Measurements from ENCODE around the gene UNC93B1. TPM values are rescaled to one million over a fixed set of nuclear protein-coding genes. Genes with fewer than 3 reads are reported as not detected.

Gene UNC93B1
- total RNA-seq, 2 experiments from 2014 or later = 12.4 to 13.0 TPM

DNA sequence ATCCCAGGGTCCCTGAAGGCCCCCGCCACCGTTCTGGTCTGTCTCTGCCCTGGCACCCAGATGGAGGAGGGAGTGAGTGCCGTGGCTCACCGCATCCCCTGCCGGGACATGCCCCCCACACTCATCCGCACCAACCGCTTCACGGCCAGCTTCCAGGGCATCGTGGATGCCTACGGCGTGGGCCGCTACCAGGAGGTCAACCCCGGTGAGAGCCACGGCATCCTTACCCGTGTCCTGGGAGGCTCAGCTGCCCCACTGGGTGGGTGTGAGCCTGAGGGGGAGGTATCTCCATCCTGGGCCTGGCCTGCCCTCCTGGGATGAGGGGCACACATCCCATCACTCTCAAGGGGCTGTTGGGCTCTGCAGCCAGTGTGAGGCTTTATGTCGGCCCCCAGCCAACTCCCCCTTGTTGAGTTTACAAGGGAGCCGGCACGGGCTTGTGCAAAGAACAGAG lies 41.0 kb upstream of the UNC93B1 start:
- CTCF ChIA-PET = no interaction called here
- no peak for DNase-seq
- POLR2A ChIA-PET = no interaction called here
- intact Hi-C loops (cut with micrococcal nuclease) = no loop called here
- peaks cover 4% of the 10 kb centered on the region for H3K4me1 Mint-ChIP-seq (ENCODE audit: low read depth)
- no peak overlapping the region for H3K27ac Mint-ChIP-seq
- no peaks in the 10 kb centered on the region for H3K9me3 Mint-ChIP-seq
- H3K27me3 Mint-ChIP-seq = no peaks in the 10 kb centered on the region
- no peak for ATAC-seq
- H3K4me3 Mint-ChIP-seq = no peak overlapping the region
- H3K36me3 Mint-ChIP-seq (ENCODE audit: low read depth) = peaks cover 4% of the 10 kb centered on the region
- TF ChIP-seq, protein P1, sequence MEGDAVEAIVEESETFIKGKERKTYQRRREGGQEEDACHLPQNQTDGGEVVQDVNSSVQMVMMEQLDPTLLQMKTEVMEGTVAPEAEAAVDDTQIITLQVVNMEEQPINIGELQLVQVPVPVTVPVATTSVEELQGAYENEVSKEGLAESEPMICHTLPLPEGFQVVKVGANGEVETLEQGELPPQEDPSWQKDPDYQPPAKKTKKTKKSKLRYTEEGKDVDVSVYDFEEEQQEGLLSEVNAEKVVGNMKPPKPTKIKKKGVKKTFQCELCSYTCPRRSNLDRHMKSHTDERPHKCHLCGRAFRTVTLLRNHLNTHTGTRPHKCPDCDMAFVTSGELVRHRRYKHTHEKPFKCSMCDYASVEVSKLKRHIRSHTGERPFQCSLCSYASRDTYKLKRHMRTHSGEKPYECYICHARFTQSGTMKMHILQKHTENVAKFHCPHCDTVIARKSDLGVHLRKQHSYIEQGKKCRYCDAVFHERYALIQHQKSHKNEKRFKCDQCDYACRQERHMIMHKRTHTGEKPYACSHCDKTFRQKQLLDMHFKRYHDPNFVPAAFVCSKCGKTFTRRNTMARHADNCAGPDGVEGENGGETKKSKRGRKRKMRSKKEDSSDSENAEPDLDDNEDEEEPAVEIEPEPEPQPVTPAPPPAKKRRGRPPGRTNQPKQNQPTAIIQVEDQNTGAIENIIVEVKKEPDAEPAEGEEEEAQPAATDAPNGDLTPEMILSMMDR (IDR thresholded peaks at IDR 0.05) = no peak

DNA sequence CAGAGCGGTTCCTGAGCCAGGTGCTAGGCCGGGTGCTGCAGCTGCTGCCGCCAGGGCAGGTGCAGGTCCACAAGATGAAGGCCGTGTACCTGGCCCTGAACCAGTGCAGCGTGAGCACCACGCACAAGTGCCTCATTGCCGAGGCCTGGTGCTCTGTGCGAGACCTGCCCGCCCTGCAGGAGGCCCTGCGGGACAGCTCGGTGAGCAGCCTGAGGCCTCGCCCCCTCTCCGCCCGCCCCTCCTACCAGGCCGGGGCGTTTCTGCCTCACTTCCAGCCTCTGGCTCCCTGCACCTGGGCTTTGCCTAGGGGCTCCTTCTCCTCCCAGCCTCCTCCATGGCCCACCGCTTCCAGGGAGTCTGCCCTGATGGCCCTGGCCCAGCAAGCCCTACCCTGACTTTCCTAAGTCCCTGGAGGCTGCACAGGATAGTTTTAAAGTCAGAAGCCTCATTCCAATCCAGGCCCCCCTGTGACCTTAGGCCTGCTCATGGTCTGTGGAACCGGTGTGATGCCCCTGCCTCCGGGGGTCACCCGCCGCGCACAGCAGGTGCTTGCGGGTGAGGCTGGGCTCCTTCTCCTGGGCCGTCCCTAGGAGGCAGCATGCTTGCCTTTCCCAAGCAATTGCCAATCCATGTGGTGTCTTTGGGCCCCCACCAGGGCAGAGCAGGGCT lies 40.4 kb upstream of the UNC93B1 start:
- Mint-ChIP-seq H3K36me3 (ENCODE audit: low read depth) (peaks cover 4% of the 10 kb centered on the region), H3K4me1 (ENCODE audit: low read depth) (peaks cover 4% of the 10 kb centered on the region)
- POLR2A ChIA-PET = interaction anchor here (7.4 kb wide), 1 partner anchor 7 kb away, joined by 45 read pairs; no protein-coding TSS in a partner anchor

DNA sequence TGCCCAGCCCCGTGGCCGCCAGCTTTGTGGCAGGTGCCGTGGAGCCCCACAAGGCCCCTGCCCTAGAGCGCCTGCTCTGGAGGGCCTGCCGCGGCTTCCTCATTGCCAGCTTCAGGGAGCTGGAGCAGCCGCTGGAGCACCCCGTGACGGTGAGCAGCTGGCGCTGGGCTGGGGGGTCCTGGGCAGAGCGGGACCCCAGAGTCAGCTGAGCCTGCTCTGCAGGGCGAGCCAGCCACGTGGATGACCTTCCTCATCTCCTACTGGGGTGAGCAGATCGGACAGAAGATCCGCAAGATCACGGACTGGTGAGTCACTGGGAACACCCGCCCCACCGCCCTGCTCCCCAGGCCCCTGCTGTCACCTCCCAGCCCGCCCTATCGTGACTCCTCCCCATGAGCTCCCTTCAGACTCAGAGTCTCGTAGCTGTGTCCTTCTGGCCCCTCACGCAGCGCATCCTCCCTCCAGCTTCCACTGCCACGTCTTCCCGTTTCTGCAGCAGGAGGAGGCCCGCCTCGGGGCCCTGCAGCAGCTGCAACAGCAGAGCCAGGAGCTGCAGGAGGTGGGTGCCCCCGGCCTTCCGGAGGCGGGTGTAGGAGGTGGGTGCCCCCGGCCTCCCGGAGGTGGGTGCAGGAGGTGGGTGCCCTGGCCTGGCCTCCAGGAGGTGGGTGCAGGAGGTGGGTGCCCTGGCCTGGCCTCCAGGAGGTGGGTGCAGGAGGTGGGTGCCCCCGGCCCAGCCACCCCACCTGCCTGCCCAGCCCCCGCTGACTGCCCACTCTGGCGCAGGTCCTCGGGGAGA lies 39.6 kb upstream of the UNC93B1 start:
- no peak overlapping the region for H3K4me3 Mint-ChIP-seq
- peaks cover 4% of the 10 kb centered on the region for H3K4me1 Mint-ChIP-seq (ENCODE audit: low read depth)
- TF ChIP-seq, protein P1 (IDR thresholded peaks at IDR 0.05) = no peak
- H3K36me3 Mint-ChIP-seq (ENCODE audit: low read depth) = peaks cover 4% of the 10 kb centered on the region
- POLR2A ChIA-PET = interaction anchor here (7.4 kb wide), 1 partner anchor 8 kb away, joined by 45 read pairs; no protein-coding TSS in a partner anchor
- DNase-seq (no peak), ATAC-seq (no peak)
- intact Hi-C loops (cut with micrococcal nuclease) = no loop called here
- H3K27me3 Mint-ChIP-seq = no peaks in the 10 kb centered on the region
- no peak overlapping the region for H3K27ac Mint-ChIP-seq
- no peaks in the 10 kb centered on the region for H3K9me3 Mint-ChIP-seq
- CTCF ChIA-PET = no interaction called here

More for the DNA sequence above, 40.4 kb upstream of the UNC93B1 start:
- DNase-seq (no peak), ATAC-seq (no peak)
- TF ChIP-seq, protein P1 (IDR thresholded peaks at IDR 0.05) = no peak
- Mint-ChIP-seq H3K9me3 (no peaks in the 10 kb centered on the region), H3K27ac (no peak overlapping the region), H3K27me3 (no peaks in the 10 kb centered on the region), H3K4me3 (no peak overlapping the region)
- CTCF ChIA-PET = no interaction called here
- intact Hi-C loops (cut with micrococcal nuclease) = no loop called here

DNA sequence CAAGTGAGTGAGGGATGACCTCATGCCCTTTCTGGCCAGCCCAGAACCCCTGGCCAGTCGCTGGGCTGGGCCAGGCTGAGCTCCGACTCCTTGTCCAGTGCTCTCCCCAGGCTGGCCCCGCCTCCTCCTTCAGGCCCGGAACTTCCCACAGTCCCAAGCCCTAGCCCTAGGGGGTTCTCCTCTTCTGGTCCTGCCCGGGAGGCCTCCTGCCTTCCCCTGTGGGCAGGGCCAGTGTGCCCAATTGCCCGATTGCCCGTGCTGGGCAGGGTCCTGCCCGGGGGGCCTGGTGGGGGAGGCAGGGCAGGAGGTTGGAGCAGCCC lies 39.1 kb upstream of the UNC93B1 start:
- Mint-ChIP-seq H3K27me3 (no peaks in the 10 kb centered on the region), H3K9me3 (no peaks in the 10 kb centered on the region)
- DNase-seq = no peak

More for the DNA sequence above, 39.1 kb upstream of the UNC93B1 start:
- ATAC-seq = no peak
- TF ChIP-seq, protein P1 (IDR thresholded peaks at IDR 0.05) = no peak
- Mint-ChIP-seq H3K4me3 (no peak overlapping the region), H3K4me1 (ENCODE audit: low read depth) (peaks cover 4% of the 10 kb centered on the region), H3K27ac (no peak overlapping the region), H3K36me3 (ENCODE audit: low read depth) (peaks cover 4% of the 10 kb centered on the region)
- intact Hi-C loops (cut with micrococcal nuclease) = no loop called here
- ChIA-PET POLR2A (interaction anchor here (7.4 kb wide), 1 partner anchor 8 kb away, joined by 45 read pairs; no protein-coding TSS in a partner anchor), CTCF (no interaction called here)
